ENCODE data around the gene ADARB2.

GRCh38 chr10:1376384-1376945 lies 360.9 kb downstream of the ADARB2 start:
- TF ChIP-seq CTCF (IDR thresholded peaks at IDR 0.05; ENCODE audit: insufficient read depth, low read length) (no peak), POLR2AphosphoS5 (IDR thresholded peaks at IDR 0.05; ENCODE audit: low read depth) (no peak), GABPA (IDR thresholded peaks at IDR 0.05; ENCODE audit: low read depth) (no peak)

All from HL-60 (cell line).